ENCODE data around the gene NKX1-1. TPM values are rescaled to one million over a fixed set of nuclear protein-coding genes. Genes with fewer than 3 reads are reported as not detected.

NKX1-1 gene
- polyA plus RNA-seq, 1 donor from 2014 or later = not detected

DNA sequence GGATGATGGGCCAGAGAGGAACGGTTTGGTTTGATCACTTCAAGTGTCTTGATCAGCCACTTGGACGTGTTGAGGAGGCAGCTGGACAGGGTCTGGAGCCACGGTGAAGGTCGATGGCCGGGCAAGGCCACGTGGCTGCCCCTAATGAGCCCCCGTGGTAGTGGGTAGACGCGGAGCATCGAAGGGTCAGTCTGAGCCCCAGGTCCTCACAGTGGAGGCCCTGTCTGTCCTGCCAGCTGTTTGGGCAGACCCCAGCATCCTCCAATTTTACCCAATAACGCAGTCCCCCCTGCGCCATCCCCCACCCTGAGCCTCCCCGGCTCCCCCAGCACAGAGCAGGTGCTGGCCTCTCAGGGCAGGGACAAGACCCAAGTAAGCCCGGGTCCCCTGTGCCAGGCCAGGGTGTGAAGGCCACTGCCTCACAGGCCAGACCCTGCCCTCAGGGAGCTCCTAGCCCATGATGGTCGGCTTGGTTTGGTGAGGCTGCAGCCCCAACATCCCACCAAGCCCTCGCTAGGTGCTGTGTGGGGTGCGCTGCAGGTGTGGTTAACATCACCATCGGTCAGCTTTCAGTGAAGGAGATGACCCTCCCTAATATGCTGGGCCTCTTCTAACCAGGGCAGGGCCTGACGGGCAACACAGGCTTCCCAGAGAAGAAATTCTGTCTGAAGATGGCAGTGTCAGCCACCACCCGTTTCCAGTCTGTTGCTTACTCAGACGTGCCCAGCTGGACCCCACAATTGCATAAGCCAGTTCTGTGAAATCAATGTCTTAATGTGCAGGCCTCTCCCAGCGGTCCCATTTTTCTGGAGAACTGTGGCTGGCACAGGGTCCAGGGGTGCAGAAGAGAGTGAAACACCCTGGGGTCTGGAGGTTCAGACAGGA, 40.5 kb upstream of the NKX1-1 start:
- Histone ChIP-seq H3K9me2 (ENCODE audit: insufficient read depth, low read length) (no peaks in the 10 kb centered on the region), H3K4me2 (ENCODE audit: low read length) (no peak overlapping the region), H3K79me2 (replicated peaks; ENCODE audit: insufficient read depth, low read length) (no peaks in the 10 kb centered on the region), H3K27me3 (ENCODE audit: insufficient read depth, low read depth, low read length) (no peaks in the 10 kb centered on the region), H2AFZ (ENCODE audit: low read depth, low read length) (no peak overlapping the region), H3F3A (ENCODE audit: insufficient read depth, low read length, poor library complexity, severe bottlenecking) (no peaks in the 10 kb centered on the region), H3K9ac (ENCODE audit: low read length) (no peak overlapping the region), H3K4me3 (ENCODE audit: low read length) (no peak overlapping the region), H3K9me3 (ENCODE audit: low read length) (no peaks in the 10 kb centered on the region), H3K27ac (ENCODE audit: low read length) (no peak overlapping the region), H3K36me3 (ENCODE audit: insufficient read depth, low read length) (no peaks in the 10 kb centered on the region), H4K20me1 (ENCODE audit: insufficient read depth) (no peaks in the 10 kb centered on the region)
- TF ChIP-seq SMC3 (conservative IDR thresholded peaks at IDR 0.05; ENCODE audit: poor library complexity) (no peak), RAD21 (conservative IDR thresholded peaks at IDR 0.05) (no peak), EZH2 (IDR thresholded peaks at IDR 0.05; ENCODE audit: borderline replicate concordance, insufficient read depth, low read length, poor library complexity, severe bottlenecking) (no peak), EP300 (conservative IDR thresholded peaks at IDR 0.05; ENCODE audit: poor library complexity, severe bottlenecking) (no peak), MXI1 (conservative IDR thresholded peaks at IDR 0.05; ENCODE audit: poor library complexity, severe bottlenecking) (no peak), TAF1 (IDR thresholded peaks at IDR 0.05; ENCODE audit: low read depth) (no peak), POLR2AphosphoS5 (IDR thresholded peaks at IDR 0.05) (no peak)
- TF ChIP-seq, protein P1, sequence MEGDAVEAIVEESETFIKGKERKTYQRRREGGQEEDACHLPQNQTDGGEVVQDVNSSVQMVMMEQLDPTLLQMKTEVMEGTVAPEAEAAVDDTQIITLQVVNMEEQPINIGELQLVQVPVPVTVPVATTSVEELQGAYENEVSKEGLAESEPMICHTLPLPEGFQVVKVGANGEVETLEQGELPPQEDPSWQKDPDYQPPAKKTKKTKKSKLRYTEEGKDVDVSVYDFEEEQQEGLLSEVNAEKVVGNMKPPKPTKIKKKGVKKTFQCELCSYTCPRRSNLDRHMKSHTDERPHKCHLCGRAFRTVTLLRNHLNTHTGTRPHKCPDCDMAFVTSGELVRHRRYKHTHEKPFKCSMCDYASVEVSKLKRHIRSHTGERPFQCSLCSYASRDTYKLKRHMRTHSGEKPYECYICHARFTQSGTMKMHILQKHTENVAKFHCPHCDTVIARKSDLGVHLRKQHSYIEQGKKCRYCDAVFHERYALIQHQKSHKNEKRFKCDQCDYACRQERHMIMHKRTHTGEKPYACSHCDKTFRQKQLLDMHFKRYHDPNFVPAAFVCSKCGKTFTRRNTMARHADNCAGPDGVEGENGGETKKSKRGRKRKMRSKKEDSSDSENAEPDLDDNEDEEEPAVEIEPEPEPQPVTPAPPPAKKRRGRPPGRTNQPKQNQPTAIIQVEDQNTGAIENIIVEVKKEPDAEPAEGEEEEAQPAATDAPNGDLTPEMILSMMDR (IDR thresholded peaks at IDR 0.05; ENCODE audit: poor library complexity, severe bottlenecking) = no peak
- TF ChIP-seq, protein P2, sequence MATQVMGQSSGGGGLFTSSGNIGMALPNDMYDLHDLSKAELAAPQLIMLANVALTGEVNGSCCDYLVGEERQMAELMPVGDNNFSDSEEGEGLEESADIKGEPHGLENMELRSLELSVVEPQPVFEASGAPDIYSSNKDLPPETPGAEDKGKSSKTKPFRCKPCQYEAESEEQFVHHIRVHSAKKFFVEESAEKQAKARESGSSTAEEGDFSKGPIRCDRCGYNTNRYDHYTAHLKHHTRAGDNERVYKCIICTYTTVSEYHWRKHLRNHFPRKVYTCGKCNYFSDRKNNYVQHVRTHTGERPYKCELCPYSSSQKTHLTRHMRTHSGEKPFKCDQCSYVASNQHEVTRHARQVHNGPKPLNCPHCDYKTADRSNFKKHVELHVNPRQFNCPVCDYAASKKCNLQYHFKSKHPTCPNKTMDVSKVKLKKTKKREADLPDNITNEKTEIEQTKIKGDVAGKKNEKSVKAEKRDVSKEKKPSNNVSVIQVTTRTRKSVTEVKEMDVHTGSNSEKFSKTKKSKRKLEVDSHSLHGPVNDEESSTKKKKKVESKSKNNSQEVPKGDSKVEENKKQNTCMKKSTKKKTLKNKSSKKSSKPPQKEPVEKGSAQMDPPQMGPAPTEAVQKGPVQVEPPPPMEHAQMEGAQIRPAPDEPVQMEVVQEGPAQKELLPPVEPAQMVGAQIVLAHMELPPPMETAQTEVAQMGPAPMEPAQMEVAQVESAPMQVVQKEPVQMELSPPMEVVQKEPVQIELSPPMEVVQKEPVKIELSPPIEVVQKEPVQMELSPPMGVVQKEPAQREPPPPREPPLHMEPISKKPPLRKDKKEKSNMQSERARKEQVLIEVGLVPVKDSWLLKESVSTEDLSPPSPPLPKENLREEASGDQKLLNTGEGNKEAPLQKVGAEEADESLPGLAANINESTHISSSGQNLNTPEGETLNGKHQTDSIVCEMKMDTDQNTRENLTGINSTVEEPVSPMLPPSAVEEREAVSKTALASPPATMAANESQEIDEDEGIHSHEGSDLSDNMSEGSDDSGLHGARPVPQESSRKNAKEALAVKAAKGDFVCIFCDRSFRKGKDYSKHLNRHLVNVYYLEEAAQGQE (IDR thresholded peaks at IDR 0.05; ENCODE audit: borderline replicate concordance) = no peak

DNA sequence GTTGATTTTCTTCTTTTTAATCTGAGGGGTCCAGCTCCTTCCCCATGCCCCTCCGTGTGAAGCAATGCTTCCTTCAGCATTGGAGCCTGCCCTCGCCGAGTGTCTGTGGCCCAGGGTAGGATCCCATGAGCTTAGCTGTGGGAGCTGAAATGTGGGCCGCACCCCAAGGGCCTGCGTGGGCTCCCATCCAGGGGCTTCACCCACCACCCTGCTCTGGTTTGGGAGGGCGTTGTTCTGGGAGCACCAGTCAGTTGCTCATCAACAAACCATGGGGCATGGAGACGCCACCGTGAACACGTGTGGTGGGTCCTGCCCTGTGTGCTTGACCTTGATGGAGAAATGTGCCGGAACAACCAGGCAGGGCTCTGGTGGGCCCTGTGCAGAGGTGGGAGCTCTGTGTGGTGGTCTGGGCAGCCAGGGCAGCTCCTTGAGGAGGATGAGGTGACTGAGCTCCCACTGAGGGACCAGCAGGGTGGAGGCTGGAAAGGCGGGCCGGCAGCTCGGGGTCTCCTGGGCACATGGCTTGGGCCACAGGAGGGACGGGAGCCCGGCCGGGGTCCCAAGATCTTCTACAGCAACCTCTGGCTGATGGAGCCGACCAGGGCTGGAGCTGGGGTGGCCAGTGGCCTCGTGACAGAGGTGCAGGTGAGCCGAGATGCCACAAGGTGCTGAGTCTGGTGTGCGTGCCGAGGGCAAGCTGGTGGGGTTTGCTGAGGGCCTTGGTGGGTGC, 39.6 kb upstream of the NKX1-1 start:
- H3K9me3 ChIP-seq (ENCODE audit: low read length) = no peaks in the 10 kb centered on the region
- H3K27me3 ChIP-seq (ENCODE audit: insufficient read depth, low read depth, low read length) = no peaks in the 10 kb centered on the region
- no peak overlapping the region for H3K9ac ChIP-seq (ENCODE audit: low read length)
- no peaks in the 10 kb centered on the region for H4K20me1 ChIP-seq (ENCODE audit: insufficient read depth)
- H3K9me2 ChIP-seq (ENCODE audit: insufficient read depth, low read length) = no peaks in the 10 kb centered on the region
- H3K27ac ChIP-seq (ENCODE audit: low read length) = no peak overlapping the region
- no peak for TF ChIP-seq POLR2AphosphoS5 (IDR thresholded peaks at IDR 0.05)
- no peak for TF ChIP-seq MXI1 (conservative IDR thresholded peaks at IDR 0.05; ENCODE audit: poor library complexity, severe bottlenecking)
- TF ChIP-seq TAF1 (IDR thresholded peaks at IDR 0.05; ENCODE audit: low read depth) = no peak
- TF ChIP-seq, protein P2 (IDR thresholded peaks at IDR 0.05; ENCODE audit: borderline replicate concordance) = no peak
- TF ChIP-seq EP300 (conservative IDR thresholded peaks at IDR 0.05; ENCODE audit: poor library complexity, severe bottlenecking) = no peak
- no peak for TF ChIP-seq RAD21 (conservative IDR thresholded peaks at IDR 0.05)
- TF ChIP-seq SMC3 (conservative IDR thresholded peaks at IDR 0.05; ENCODE audit: poor library complexity) = no peak
- TF ChIP-seq, protein P1 (IDR thresholded peaks at IDR 0.05; ENCODE audit: poor library complexity, severe bottlenecking) = no peak
- TF ChIP-seq EZH2 (IDR thresholded peaks at IDR 0.05; ENCODE audit: borderline replicate concordance, insufficient read depth, low read length, poor library complexity, severe bottlenecking) = no peak
- no peaks in the 10 kb centered on the region for H3K79me2 ChIP-seq (replicated peaks; ENCODE audit: insufficient read depth, low read length)
- no peaks in the 10 kb centered on the region for H3K36me3 ChIP-seq (ENCODE audit: insufficient read depth, low read length)
- H3K4me3 ChIP-seq (ENCODE audit: low read length) = no peak overlapping the region
- H2AFZ ChIP-seq (ENCODE audit: low read depth, low read length) = no peak overlapping the region
- H3F3A ChIP-seq (ENCODE audit: insufficient read depth, low read length, poor library complexity, severe bottlenecking) = no peaks in the 10 kb centered on the region
- H3K4me2 ChIP-seq (ENCODE audit: low read length) = no peak overlapping the region

Data from neural cell (in vitro differentiated cells).